ENCODE data around the gene PHLDB3. TPM values are rescaled to one million over a fixed set of nuclear protein-coding genes. Genes with fewer than 3 reads are reported as not detected.

The PHLDB3 gene
- total and polyA plus RNA-seq, 2 of the 13 experiments (the other 11 are each of a cell fraction or from before 2014, with no cell fraction given) = 11.3 to 14.5 TPM

- H3K4me2 ChIP-seq (ENCODE audit: low read depth, low read length) = no peak overlapping the region
Observed at GRCh38 chr19:43482193-43482592, 22.4 kb downstream of the PHLDB3 start.

More at GRCh38 chr19:43482193-43482592, 22.4 kb downstream of the PHLDB3 start:
- Histone ChIP-seq H3K4me1 (ENCODE audit: insufficient read depth, low read length) (no peaks in the 10 kb centered on the region), H3K36me3 (replicated peaks in 1 of 2; ENCODE audit: control insufficient read depth in 1 of 2, insufficient read depth in 2 of 2, low read length in 2 of 2) (peaks cover 2 to 5% of the 10 kb centered on the region in 2 experiments; a peak in 2 of 5 replicates), H2AFZ (ENCODE audit: low read length) (no peak overlapping the region), H4K20me1 (ENCODE audit: insufficient read depth, low read length) (no peaks in the 10 kb centered on the region), H3K27me3 (ENCODE audit: control insufficient read depth in 1 of 2, insufficient read depth in 2 of 2, low read length in 2 of 2) (no peaks in the 10 kb centered on the region), H3K4me3 (replicated peaks in 1 of 3; ENCODE audit: insufficient read depth in 1 of 3, low read depth in 2 of 3, low read length in 3 of 3) (no peak overlapping the region), H3K9ac (ENCODE audit: insufficient read depth, low read depth, low read length) (no peak overlapping the region), H3K9me3 (ENCODE audit: low read length) (no peaks in the 10 kb centered on the region), H3K79me2 (ENCODE audit: insufficient read depth, low read length) (no peaks in the 10 kb centered on the region), H3K27ac (ENCODE audit: extremely low read length, insufficient read depth, low read length) (no peak overlapping the region)
- ATAC-seq = no peak
- WGBS (ENCODE audit: low lambda C conversion rate) = 89% methylated on average over 4 of the region's 4 CpGs
- POLR2A ChIA-PET = interaction anchor here (2.7 to 5.5 kb wide), 2 partner anchors 18 to 22 kb away, joined by 11 to 17 read pairs; partner anchors contain the start of gene PHLDB3
- intact Hi-C loops (cut with micrococcal nuclease; ENCODE audit: unreplicated experiment) (no loop called here), in situ Hi-C loops (cut with HindIII; ENCODE audit: extremely low pct_ligation_motif_present, low pct_unique_long_range_greater_than_20kb) (no loop called here)
- FAIRE-seq = no peak
- TF ChIP-seq, protein P1, sequence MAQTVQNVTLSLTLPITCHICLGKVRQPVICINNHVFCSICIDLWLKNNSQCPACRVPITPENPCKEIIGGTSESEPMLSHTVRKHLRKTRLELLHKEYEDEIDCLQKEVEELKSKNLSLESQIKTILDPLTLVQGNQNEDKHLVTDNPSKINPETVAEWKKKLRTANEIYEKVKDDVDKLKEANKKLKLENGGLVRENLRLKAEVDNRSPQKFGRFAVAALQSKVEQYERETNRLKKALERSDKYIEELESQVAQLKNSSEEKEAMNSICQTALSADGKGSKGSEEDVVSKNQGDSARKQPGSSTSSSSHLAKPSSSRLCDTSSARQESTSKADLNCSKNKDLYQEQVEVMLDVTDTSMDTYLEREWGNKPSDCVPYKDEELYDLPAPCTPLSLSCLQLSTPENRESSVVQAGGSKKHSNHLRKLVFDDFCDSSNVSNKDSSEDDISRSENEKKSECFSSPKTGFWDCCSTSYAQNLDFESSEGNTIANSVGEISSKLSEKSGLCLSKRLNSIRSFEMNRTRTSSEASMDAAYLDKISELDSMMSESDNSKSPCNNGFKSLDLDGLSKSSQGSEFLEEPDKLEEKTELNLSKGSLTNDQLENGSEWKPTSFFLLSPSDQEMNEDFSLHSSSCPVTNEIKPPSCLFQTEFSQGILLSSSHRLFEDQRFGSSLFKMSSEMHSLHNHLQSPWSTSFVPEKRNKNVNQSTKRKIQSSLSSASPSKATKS (CRISPR knock-in tag; IDR thresholded peaks at IDR 0.05) = no peak
- TF ChIP-seq KLF16 (CRISPR knock-in tag; IDR thresholded peaks at IDR 0.05) (no peak), NR1H2 (CRISPR knock-in tag; IDR thresholded peaks at IDR 0.05; ENCODE audit: borderline replicate concordance, low read depth) (no peak), TBX2 (CRISPR knock-in tag; IDR thresholded peaks at IDR 0.05; ENCODE audit: borderline replicate concordance) (no peak), PHF5A (CRISPR knock-in tag; IDR thresholded peaks at IDR 0.05; ENCODE audit: low read depth, unreplicated experiment) (no peak), PLRG1 (conservative IDR thresholded peaks at IDR 0.05) (no peak), MYC (CRISPR knock-in tag; IDR thresholded peaks at IDR 0.05; ENCODE audit: borderline replicate concordance) (no peak)
- TF ChIP-seq, protein P2, sequence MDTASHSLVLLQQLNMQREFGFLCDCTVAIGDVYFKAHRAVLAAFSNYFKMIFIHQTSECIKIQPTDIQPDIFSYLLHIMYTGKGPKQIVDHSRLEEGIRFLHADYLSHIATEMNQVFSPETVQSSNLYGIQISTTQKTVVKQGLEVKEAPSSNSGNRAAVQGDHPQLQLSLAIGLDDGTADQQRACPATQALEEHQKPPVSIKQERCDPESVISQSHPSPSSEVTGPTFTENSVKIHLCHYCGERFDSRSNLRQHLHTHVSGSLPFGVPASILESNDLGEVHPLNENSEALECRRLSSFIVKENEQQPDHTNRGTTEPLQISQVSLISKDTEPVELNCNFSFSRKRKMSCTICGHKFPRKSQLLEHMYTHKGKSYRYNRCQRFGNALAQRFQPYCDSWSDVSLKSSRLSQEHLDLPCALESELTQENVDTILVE (CRISPR knock-in tag; IDR thresholded peaks at IDR 0.05) = no peak
- TF ChIP-seq, protein P3, sequence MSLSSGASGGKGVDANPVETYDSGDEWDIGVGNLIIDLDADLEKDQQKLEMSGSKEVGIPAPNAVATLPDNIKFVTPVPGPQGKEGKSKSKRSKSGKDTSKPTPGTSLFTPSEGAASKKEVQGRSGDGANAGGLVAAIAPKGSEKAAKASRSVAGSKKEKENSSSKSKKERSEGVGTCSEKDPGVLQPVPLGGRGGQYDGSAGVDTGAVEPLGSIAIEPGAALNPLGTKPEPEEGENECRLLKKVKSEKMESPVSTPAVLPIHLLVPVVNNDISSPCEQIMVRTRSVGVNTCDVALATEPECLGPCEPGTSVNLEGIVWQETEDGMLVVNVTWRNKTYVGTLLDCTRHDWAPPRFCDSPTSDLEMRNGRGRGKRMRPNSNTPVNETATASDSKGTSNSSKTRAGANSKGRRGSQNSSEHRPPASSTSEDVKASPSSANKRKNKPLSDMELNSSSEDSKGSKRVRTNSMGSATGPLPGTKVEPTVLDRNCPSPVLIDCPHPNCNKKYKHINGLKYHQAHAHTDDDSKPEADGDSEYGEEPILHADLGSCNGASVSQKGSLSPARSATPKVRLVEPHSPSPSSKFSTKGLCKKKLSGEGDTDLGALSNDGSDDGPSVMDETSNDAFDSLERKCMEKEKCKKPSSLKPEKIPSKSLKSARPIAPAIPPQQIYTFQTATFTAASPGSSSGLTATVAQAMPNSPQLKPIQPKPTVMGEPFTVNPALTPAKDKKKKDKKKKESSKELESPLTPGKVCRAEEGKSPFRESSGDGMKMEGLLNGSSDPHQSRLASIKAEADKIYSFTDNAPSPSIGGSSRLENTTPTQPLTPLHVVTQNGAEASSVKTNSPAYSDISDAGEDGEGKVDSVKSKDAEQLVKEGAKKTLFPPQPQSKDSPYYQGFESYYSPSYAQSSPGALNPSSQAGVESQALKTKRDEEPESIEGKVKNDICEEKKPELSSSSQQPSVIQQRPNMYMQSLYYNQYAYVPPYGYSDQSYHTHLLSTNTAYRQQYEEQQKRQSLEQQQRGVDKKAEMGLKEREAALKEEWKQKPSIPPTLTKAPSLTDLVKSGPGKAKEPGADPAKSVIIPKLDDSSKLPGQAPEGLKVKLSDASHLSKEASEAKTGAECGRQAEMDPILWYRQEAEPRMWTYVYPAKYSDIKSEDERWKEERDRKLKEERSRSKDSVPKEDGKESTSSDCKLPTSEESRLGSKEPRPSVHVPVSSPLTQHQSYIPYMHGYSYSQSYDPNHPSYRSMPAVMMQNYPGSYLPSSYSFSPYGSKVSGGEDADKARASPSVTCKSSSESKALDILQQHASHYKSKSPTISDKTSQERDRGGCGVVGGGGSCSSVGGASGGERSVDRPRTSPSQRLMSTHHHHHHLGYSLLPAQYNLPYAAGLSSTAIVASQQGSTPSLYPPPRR (CRISPR knock-in tag; IDR thresholded peaks at IDR 0.05; ENCODE audit: borderline replicate concordance) = no peak
- CTCF ChIA-PET (ENCODE audit: low intra/inter-chr PET ratio, low total read pairs) = no interaction called here
- DNase-seq (ENCODE audit: low spot score) = no peak
- no TSS peak for BruUV-seq (replicated peaks)
